GM13976 (cell line): ENCODE data around the gene APAF1.
A peak's percentile ranks its signal among the peaks of the same experiment; 100 is the strongest.

Experiments used
- DNase-seq: peaks from one replicate; pipeline ENCODE4 v3.0.0; 2012; ENCODE audit warnings: low spot score
- CTCF ChIP-seq: IDR thresholded peaks from 2 replicates; pipeline ENCODE4 v1.5.1; 2012; ENCODE audit warnings: borderline replicate concordance, mild to moderate bottlenecking; ENCODE audit not compliant: insufficient read depth; ENCODE audit errors: extremely low read depth, missing control alignments, control extremely low read depth
- in situ Hi-C: fragments of 300-500 bp; cut with MboI; formaldehyde crosslinking; loops from one replicate; pipeline ENCODE4 v1.12.0; 2022; ENCODE audit warnings: low sequenced_read_pairs, mixed read lengths, inconsistent platforms; ENCODE audit not compliant: unreplicated experiment

APAF1 gene

GRCh38 chr12:98686603-98687002, 41.5 kb downstream of the APAF1 start:
- TF ChIP-seq CTCF, result no peak
- no peak for DNase-seq
- in situ Hi-C loops, result no loop called here

GRCh38 chr12:98691351-98691750, 46.3 kb downstream of the APAF1 start:
- in situ Hi-C loops, result no loop called here
- TF ChIP-seq CTCF, result no peak
- no peak for DNase-seq

GRCh38 chr12:98696036-98696646, 51.1 kb downstream of the APAF1 start:
- TF ChIP-seq CTCF, result no peak
- in situ Hi-C loops, result no loop called here
- DNase-seq, result no peak

GRCh38 chr12:98697209-98697608, 52.1 kb downstream of the APAF1 start:
- DNase-seq, result no peak
- TF ChIP-seq CTCF, result no peak
- in situ Hi-C loops, result no loop called here

- in situ Hi-C loops, result no loop called here
- TF ChIP-seq CTCF, result peak; percentile 11
- peak; percentile 48 for DNase-seq
Measured at GRCh38 chr12:98698603-98699463, 53.7 kb downstream of the APAF1 start.

GRCh38 chr12:98699586-98699985, 54.5 kb downstream of the APAF1 start:
- in situ Hi-C loops, result no loop called here
- no peak for TF ChIP-seq CTCF
- no peak for DNase-seq

GRCh38 chr12:98701166-98701565, 56.1 kb downstream of the APAF1 start:
- in situ Hi-C loops, result no loop called here
- no peak for DNase-seq
- no peak for TF ChIP-seq CTCF
